NCI-H1694 (cell line): Measurements from ENCODE around the gene LRRC8C.
"Not testable (repeated sequence)": the region's sequence is repeated elsewhere in the genome, so short reads cannot be mapped to it uniquely, and the experiment has no call there.

Source experiments
- DNase-seq: peaks from one replicate; lab custom pipeline; 2025; lab: John Stamatoyannopoulos, UW

LRRC8C gene

DNA sequence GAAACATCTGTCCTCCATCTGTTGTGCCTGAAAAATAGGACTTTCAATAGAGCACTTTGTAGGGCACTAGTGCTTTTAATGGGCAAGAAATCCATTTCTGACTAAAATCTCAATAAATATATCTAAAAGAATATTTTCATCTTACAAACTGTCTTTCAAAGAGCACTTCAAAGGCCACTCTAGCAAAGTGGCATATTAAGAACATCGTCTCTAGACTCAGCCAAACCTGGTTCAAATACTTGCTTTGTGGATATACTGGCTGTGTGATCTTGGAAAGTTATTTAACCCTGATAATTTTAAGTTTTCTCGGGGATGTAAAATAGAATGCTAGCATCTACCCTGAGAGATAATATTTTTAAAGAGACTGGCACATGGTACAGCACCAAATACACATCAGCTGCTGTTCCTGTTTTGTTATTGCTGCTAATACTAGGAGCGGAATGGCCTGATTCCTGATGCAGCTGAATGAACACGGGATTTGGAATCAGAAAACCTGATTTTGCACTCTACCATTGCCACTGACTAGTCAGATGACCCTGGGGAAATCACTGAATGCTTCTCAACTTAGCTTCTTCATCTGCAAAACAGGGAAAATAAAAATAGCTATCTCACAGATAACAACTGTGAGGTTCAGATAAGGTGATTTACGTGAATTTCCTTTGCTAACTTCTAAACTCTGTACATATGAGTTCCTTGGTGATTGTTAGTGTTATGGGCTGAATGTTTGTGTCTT is 25.2 kb upstream of the LRRC8C start:
- DNase-seq, result no peak

GRCh38 chr1:89608319-89608983 is 24.5 kb upstream of the LRRC8C start:
- no peak for DNase-seq

- no peak for DNase-seq
These were observed 23.8 kb upstream of the LRRC8C start for GRCh38 chr1:89608984-89609725.

GRCh38 chr1:89609781-89610456 is 23.0 kb upstream of the LRRC8C start:
- DNase-seq, result no peak

DNA sequence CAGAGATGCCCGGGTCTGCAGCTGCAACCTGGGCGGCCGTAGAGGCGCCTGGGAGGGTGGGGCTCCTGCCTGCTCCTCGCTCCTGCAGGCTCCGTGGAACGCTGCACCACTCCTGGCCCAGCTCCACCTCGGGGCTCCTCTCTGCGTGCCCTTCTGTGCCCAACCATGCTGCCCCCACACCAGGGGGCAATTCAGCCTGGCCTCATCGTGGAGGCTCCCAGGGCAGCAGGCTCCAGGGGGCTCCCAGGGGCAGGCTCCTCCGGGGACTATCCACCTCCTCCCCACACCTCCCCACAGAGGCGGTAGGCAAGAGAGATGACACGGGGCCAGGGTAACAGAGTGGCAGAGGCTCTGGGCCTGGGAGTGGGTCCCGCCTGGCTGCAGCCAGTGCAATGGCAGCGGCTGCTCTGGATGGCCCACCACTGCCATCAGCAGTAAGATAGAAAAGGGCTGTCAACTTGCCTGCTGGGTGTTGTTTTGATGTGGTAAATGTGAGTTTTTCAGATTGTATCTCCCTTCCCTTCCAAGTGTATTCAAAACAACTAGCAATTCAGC is 22.4 kb upstream of the LRRC8C start:
- DNase-seq, result no peak

DNA sequence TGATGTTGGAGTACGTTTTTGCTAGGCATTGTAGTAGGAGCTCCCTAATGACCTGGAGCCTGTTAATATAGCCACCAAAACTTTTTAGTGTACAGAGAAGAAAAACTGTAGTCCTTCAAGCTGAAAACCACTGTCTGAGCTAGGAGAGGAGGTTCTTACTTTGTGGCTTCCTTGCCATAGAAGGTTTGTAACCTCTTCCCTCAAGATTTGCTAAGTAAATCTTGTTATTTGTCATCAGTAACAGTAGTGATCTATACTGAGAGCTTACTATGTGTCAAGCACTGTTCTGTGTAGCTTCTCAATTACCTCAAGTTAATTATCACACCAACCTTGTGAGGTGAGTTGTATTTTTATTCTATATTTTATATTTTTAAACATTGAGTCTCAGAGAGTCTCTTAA is 21.2 kb upstream of the LRRC8C start:
- no peak for DNase-seq

DNA sequence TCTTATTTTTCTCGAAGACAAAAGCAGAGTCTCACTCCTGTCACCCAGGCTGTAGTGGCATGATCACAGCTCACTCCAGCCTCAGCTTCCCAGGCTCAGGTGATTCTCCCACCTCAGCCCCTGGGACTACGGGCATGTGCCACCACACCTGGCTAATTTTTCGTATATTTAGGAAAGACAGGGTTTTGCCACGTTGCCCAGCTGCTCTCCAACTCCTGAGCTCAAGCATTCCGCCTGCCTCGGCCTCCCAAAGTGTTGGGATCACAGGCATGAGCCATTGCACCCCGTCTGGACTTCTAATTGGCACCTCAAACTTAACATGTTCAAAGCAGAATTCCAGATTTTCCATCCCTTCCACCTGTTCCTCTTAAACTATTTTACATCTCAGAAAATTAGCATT is 19.0 kb upstream of the LRRC8C start:
- DNase-seq, result no peak

DNA sequence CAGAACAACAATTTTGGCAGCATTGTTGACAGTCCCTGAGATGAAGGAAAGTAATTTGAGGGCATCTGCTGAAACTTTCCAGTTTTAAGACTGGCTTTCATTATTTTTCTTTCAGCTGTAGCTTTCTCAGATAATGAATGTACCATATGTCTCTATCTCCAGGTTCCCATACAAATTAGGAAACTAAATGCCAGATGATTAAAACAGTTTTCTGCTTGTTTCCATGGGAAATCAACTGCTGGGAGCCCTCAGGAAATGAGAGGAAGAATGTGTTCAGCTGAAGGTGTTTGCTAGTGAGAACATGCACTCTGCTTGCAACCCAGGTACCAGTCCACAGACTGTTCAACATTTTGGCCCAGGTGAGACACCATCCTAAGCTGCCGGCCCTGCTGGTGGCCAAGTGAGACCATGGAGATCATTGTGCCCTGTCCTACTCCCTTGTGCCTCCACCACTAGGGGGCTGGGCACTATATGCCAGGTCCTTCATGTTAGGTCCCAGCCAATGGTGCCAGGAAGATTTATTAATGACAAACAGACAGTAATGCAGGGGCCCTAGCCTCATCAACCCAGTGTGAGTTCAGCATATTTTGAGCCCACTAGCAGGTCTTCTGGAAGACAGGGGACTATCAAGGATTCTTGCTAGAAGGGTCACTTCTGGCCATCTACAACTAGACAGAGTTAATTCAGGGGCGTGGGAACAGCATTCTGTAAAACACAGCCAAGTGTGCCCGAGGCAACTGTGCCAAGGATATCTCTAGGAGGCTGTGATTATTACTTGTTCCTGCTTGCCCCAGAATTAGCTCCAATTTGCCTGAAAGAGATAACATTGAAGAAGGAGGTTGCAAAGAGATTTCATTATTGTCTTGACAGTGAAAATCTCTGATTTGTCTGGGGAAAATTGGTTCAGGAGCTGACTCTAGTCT is 17.0 kb upstream of the LRRC8C start:
- peak; percentile 8 for DNase-seq

DNA sequence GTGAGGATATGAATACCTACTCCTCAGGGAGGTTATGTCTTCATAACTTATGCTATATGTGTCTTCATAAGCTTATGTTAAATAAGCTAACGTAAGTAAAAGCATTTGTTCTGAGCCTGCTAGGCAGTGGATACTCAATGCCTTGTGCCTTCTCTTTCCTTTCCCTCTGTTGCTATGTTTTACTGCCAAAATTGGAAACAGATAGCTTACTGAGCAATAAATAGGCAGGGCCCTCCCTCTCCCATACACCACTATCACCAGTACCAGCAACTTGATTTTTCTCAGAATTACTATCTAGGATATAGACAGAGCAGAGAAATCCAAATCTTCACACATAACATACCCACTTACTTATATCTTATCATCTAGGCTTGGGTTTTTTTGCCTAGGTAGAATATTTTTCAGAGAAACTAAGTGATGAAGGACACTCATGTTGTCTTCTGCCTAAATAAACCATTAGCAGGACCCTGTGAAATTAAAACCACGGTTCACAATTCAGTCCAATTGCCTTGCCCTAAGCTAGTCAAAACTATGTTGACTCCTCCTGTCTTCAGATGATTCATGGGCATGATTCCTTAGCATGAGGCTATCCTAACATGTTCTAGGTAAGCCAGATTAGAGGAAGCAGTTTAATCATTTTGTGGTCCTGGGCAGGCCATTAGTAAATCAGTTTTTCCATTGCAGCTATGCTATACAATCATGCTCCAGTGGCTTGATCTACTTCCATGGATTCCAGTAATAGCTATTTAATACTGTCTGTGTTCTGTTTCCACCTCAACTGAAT is 15.9 kb upstream of the LRRC8C start:
- no peak for DNase-seq

- DNase-seq, result no peak
These were observed 12.3 kb upstream of the LRRC8C start for GRCh38 chr1:89620664-89621063.

DNA sequence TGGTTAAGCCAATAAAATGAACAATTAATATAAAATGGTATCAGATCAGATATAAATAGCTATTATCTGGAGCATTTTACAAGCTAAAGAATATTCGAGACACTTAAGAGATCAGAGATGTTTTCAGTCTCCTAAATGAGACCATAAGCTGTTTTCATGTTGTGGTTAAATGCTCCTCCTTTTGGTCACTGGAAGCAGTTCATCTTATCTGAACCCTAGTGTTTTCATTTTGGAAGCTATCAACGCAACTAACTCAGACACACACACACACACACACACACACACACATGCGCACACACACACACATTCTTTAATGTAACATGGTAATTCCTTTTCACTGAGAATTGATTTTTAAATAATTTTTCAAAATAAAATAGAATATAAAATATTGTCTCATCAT is 10.0 kb upstream of the LRRC8C start:
- no peak for DNase-seq

DNA sequence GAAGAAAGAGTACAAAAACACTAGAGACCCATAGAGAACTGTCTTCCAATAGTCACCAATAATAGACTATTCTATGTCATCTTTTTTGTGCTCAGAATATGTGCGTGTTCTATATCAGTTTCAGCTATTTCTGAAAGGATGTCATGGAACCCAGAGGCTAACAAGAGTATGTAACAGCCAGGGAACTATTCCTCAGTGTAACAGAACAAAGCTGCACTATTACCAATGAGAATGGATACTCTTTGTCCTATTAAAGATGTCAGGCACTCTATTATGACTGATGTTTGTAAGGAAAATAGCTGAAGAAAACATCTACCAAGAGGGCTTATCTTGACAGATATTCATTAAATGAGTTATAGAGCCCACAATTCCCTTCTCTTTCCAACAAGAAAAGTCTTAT is 8.6 kb upstream of the LRRC8C start:
- no peak for DNase-seq

DNA sequence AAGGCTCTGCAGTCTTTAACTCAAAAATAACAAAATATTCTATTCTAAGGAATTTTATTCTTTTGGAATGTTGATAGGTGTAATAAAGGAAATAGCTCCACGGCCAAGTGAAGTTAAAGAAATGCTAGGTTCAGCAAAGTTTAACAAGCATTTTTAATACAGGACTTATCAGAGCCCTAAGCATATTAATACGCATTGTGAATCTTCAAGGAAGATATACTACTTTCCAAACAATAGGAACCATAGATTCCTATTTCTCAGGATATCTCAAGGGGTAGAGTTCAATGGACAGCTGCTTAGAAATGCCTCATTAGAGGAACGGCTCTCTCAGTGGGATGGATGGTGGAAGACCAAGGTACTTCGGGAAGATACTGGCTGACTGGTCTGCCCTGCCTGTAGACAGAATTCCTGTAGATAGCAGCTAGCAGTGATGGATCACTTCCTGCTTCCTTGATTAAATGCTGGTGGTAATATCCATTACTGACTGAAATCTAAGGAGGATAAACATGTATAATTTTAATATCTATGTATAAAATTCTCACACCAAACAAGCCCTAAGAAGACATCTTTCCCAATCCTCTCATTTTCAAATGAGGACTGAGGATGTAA is 8.1 kb upstream of the LRRC8C start:
- no peak for DNase-seq

- no peak for DNase-seq
These were observed 5.3 kb upstream of the LRRC8C start for GRCh38 chr1:89627596-89627962.

- no peak for DNase-seq
These were observed 3.8 kb upstream of the LRRC8C start for GRCh38 chr1:89629146-89629545.

- not testable (repeated sequence) for DNase-seq
These were observed 3.3 kb upstream of the LRRC8C start for GRCh38 chr1:89629600-89629999.

GRCh38 chr1:89630048-89630447 is 2.9 kb upstream of the LRRC8C start:
- DNase-seq, result no peak

DNA sequence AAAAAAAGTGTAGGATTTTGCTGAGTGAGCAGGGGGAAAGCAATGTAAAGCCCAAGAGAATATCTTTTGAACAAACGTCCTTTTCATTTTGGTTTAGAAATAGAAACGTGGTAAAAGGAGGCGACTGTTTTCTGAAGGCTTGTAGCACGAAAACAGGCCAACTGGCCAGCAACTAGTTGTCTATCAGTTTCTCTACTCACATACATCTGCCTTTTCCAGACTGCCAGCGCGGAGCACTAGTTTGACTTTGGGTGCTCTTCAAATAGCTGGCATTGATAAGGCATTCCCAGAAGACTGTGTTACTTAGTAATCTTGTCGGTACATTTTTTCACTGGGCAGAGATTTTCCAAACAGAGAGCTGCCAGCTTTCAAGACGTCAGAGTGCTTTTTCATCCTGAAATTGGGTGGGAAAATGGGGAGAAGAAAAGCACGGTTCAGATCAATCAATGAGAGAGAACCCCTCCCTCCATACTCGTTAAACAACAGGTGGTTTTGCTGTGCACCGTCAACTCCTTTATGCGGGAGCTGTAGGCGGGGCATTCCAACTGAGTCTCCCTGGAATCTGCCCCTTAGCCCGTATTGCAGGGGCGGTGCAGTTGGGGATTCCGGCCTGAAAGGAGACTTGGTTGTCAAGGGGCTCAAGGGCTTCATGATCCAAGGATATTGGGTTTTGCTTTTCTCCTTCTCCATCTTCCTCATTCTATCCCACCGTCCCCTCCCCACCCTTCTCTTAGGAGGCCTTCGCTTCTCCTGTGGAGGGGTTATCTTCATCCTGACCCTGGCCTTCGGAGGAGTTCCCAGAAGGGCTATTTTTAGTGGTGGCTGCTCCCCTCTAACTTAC is 884 bp upstream of the LRRC8C start:
- DNase-seq, result no peak

DNA sequence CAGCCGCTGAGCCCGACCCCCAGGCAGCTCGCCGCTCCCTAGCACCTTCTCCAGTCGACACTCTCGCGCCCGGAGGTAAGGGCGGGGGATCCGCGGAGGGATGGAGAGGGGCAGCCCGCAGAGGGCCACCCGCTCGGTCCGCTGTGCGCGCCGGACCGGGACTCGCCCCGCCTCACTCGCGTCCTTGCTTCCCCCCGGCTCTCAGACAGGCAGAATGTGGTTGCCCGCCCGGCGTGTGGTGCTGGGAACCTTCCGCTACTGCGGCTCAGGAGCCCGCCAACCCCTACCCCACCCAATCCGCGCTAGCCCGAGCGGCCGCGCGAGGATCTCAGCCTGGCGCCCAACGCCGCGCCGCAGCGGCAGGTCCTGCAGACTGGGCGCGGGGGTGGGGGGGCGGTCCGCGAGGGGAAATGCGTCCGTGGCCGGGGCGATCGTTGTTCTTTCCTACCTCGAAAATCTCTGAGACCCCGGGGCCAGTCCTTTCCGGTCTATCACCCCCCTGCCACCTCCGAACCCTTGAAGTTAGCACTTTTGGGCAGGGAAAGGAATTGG is 404 bp downstream of the LRRC8C start:
- DNase-seq, result peak; percentile 28
